Stomach (tissue), 9 donors: ENCODE measurements around the gene FOXN3. TPM values are rescaled to one million over a fixed set of nuclear protein-coding genes. Genes with fewer than 3 reads are reported as not detected.

ENCODE experiments used
- DNase-seq, 2 donors: peaks; one replicate each; pipeline versions ENCODE4 v3.0.0 to v3.0.0-alpha.2; 2013 to 2019
- H3K27ac ChIP-seq, 5 donors: fragments of 200-600 bp in 4 of 5; sonication (generic) in 4 of 5; one replicate each; pipeline ENCODE4 v1.5.1; 2013 to 2019; ENCODE audit warnings: mild to moderate bottlenecking in 1 of 5, moderate library complexity in 1 of 5
- H3K27me3 ChIP-seq, 3 donors: fragments of 200-600 bp; sonication (generic); one replicate each; pipeline ENCODE4 v1.5.1; 2017 to 2019; ENCODE audit warnings: mixed run types in 1 of 3
- H3K36me3 ChIP-seq, 4 donors: fragments of 200-600 bp; sonication (generic); 1 replicate in 3 of 4; 2 replicates in 1 of 4; pipeline ENCODE4 v1.5.1; 2016 to 2019
- H3K4me1 ChIP-seq, 4 donors: fragments of 200-600 bp; sonication (generic); one replicate each; pipeline ENCODE4 v1.5.1; 2016 to 2019
- H3K4me3 ChIP-seq, 4 donors: fragments of 200-600 bp; sonication (generic) in 3 of 4; one replicate each; pipeline ENCODE4 v1.5.1; 2016 to 2019; ENCODE audit warnings: mild to moderate bottlenecking in 1 of 4
- H3K9me3 ChIP-seq, 4 donors: fragments of 200-600 bp; sonication (generic); one replicate each; pipeline ENCODE4 v1.5.1; 2016 to 2019
- EP300 ChIP-seq: sonication (generic); formaldehyde crosslinking; IDR thresholded peaks from one replicate; pipeline ENCODE4 v1.6.1; 2017; ENCODE audit warnings: antibody characterized with exemption
- POLR2A ChIP-seq, 4 donors: fragments of 450-650 bp; IDR thresholded peaks; one replicate each; pipeline ENCODE4 v1.6.1; 2016; ENCODE audit warnings: antibody characterized with exemption in 4 of 4, control low read depth in 2 of 4, mild to moderate bottlenecking in 1 of 4, moderate library complexity in 1 of 4
- POLR2AphosphoS5 ChIP-seq, 3 donors: sonication (generic); formaldehyde crosslinking; IDR thresholded peaks; one replicate each; pipeline ENCODE4 v1.6.1; 2016; ENCODE audit warnings: antibody characterized with exemption in 3 of 3
- WGBS, 5 donors: extraction: QIAGEN DNeasy Blood & Tissue Kit in 3 of 5; methylation state at CpG; one replicate each; pipeline versions ENCODE4 v1.1.5 to v1.1.7; 2013 to 2018; 5-methylcytosine and 5-hydroxymethylcytosine counted together
- intact Hi-C: fragments of 100-400 bp; cut with DNase I; formaldehyde crosslinking; loops from one replicate; pipeline ENCODE4 v1.15.1; 2023; ENCODE audit warnings: low total_unique reads
- polyA plus RNA-seq, 3 donors: library from polyadenylated mRNA; stranded (reverse); fragments of 200-250 nt; gene quantifications; one replicate each; pipeline ENCODE4 v1.2.3, GENCODE V29; 2013
- total RNA-seq, 5 donors: library from RNA; depleted of rRNA; stranded (reverse); fragments of >200 nt; gene quantifications; one replicate each; pipeline versions ENCODE4 v1.1.0 to v1.2.3, GENCODE V29; 2014 to 2016
- TF ChIP-seq, protein P1 (sequence below), 7 experiments: fragments of 450-650 bp in 4 of 7; fragments of 200-600 bp in 3 of 7; sonication (generic) in 3 of 7; IDR thresholded peaks; one replicate each; pipeline ENCODE4 v1.5.1; 2016 to 2019; ENCODE audit warnings: antibody characterized with exemption in 7 of 7, control low read depth in 2 of 7, mild to moderate bottlenecking in 1 of 7
- donor health status: healthy with polysubstance abuse.
- donor health status: Bipolar disorder and iron deficiency.
- donor health status: healthy.

Gene FOXN3
- total and polyA plus RNA-seq, 8 donors, result 12.5 to 126 (median 56.6) TPM

DNA sequence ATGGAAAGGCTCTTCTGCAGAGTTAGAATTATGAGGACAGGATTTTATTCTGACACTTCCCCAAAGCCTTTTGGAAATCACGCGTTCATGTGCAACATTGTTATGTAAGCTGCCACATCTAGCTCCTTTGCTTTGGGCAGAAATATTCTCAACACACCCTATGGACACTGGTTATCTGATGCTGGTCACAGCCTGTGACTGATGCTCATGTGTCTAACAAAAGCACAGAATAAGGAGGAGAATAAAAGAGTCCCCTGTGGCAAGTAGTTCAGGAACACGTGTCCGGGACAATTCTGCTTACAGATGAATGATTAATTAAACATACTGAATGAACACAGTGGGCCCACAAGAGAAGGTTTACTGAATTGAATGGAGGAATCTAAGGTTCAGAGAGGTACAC, 22.1 kb downstream of the FOXN3 start:
- Histone ChIP-seq H3K9me3 (no peaks in the 10 kb centered on the region), H3K27me3 (no peaks in the 10 kb centered on the region), H3K4me3 (no peak overlapping the region), H3K27ac (no peak overlapping the region), H3K4me1 (peaks cover 9 to 57% (median 30%) of the 10 kb centered on the region in 4 donors), H3K36me3 (no peaks in the 10 kb centered on the region)
- 59 to 79% (median 78%) methylated on average over 4 of the region's 4 CpGs for WGBS, 5 donors
- no peak for TF ChIP-seq POLR2A (IDR thresholded peaks at IDR 0.05)
- TF ChIP-seq, protein P1, sequence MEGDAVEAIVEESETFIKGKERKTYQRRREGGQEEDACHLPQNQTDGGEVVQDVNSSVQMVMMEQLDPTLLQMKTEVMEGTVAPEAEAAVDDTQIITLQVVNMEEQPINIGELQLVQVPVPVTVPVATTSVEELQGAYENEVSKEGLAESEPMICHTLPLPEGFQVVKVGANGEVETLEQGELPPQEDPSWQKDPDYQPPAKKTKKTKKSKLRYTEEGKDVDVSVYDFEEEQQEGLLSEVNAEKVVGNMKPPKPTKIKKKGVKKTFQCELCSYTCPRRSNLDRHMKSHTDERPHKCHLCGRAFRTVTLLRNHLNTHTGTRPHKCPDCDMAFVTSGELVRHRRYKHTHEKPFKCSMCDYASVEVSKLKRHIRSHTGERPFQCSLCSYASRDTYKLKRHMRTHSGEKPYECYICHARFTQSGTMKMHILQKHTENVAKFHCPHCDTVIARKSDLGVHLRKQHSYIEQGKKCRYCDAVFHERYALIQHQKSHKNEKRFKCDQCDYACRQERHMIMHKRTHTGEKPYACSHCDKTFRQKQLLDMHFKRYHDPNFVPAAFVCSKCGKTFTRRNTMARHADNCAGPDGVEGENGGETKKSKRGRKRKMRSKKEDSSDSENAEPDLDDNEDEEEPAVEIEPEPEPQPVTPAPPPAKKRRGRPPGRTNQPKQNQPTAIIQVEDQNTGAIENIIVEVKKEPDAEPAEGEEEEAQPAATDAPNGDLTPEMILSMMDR (IDR thresholded peaks at IDR 0.05), result no peak
- no peak for TF ChIP-seq EP300
- TF ChIP-seq POLR2AphosphoS5 (IDR thresholded peaks at IDR 0.05), result no peak
- DNase-seq, result peak in 1 of 2 donors; percentile 1
- intact Hi-C loops, result no loop called here

DNA sequence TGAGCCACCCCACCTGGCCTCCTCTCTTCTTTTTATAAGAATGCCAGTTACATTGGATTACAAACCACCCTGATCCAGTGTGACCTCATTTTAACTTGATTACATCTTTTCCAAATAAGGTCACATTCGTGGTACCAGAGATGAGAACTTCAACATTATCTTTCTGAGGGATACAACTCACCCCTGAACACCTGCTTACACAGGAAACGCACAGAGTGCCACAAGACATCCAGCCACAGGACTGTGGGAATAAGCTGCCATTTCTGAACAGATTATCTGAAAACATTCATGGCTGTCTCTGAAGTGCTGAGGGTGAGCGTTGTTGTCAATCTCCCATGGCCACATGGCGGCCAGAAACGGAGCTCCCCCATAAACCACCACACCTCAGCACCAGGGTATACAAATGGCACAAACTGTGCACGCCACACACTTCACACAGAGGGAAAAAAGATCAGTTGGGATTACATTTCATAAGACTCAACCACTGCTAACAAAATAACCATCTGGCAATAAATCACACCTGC, 23.7 kb downstream of the FOXN3 start:
- Histone ChIP-seq H3K27ac (no peak overlapping the region), H3K9me3 (no peaks in the 10 kb centered on the region), H3K36me3 (peaks cover 0 to 2% (median 0%) of the 10 kb centered on the region in 4 donors), H3K4me3 (no peak overlapping the region), H3K27me3 (no peaks in the 10 kb centered on the region), H3K4me1 (peaks cover 8 to 59% (median 33%) of the 10 kb centered on the region in 4 donors)
- WGBS, 5 donors, result 77 to 89% (median 85%) methylated on average over 6 of the region's 6 CpGs
- no peak for DNase-seq
- TF ChIP-seq POLR2A (IDR thresholded peaks at IDR 0.05) (no peak), POLR2AphosphoS5 (IDR thresholded peaks at IDR 0.05) (no peak), EP300 (no peak)
- TF ChIP-seq, protein P1 (IDR thresholded peaks at IDR 0.05), result no peak
- intact Hi-C loops, result no loop called here

DNA sequence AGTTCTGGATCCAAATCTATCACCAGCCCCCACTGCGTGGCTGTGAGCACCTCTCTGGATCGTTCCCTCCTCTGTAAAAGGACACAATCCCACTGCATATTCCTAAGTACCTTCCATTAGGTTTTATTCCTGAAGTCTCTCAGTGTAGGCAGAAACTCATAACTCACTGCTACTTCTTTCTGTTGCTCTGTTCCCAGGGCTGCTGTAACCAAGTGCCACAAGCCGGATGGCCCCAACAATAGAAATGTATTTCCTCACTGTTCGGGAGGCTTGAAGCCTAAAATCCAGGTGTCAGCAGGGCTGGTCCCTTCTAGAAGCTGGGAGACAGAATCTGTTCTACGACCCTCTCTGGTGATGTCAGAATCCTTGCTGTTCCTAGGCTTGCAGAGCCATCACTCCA, 24.9 kb downstream of the FOXN3 start:
- no peaks in the 10 kb centered on the region for H3K27me3 ChIP-seq
- intact Hi-C loops, result no loop called here
- no peak for DNase-seq
- H3K4me3 ChIP-seq, result no peak overlapping the region
- peaks cover 0 to 5% (median 0%) of the 10 kb centered on the region in 4 donors for H3K36me3 ChIP-seq
- no peak overlapping the region for H3K27ac ChIP-seq
- peaks cover 10 to 65% (median 37%) of the 10 kb centered on the region in 4 donors for H3K4me1 ChIP-seq
- WGBS, 5 donors, result 68 to 79% (median 74%) methylated on average over 5 of the region's 5 CpGs
- TF ChIP-seq, protein P1 (IDR thresholded peaks at IDR 0.05), result no peak
- TF ChIP-seq POLR2A (IDR thresholded peaks at IDR 0.05) (no peak), EP300 (no peak), POLR2AphosphoS5 (IDR thresholded peaks at IDR 0.05) (no peak)
- no peaks in the 10 kb centered on the region for H3K9me3 ChIP-seq

- TF ChIP-seq, protein P1 (IDR thresholded peaks at IDR 0.05), result no peak
- no peak for TF ChIP-seq POLR2A (IDR thresholded peaks at IDR 0.05)
- no peak for DNase-seq
- Histone ChIP-seq H3K9me3 (no peaks in the 10 kb centered on the region), H3K36me3 (peaks cover 0 to 5% (median 0%) of the 10 kb centered on the region in 4 donors), H3K27ac (no peak overlapping the region), H3K27me3 (no peaks in the 10 kb centered on the region), H3K4me1 (peaks cover 15 to 71% (median 40%) of the 10 kb centered on the region in 4 donors), H3K4me3 (no peak overlapping the region)
- intact Hi-C loops, result no loop called here
- 89 to 98% (median 91%) methylated on average over 8 of the region's 8 CpGs for WGBS, 5 donors
Observed at GRCh38 chr14:89391556-89391955, 25.5 kb downstream of the FOXN3 start.
